Thoracic aorta (tissue), 2 donors: ENCODE measurements around the gene CD109. TPM values are rescaled to one million over a fixed set of nuclear protein-coding genes. Genes with fewer than 3 reads are reported as not detected.
A peak's percentile ranks its signal among the peaks of the same experiment; 100 is the strongest.
"Not testable (repeated sequence)": the region's sequence is repeated elsewhere in the genome, so short reads cannot be mapped to it uniquely, and the experiment has no call there.

Experiments
- ATAC-seq: fragments of 150-250 bp; one replicate; pipeline ENCODE4 v1.8.0; 2017; ENCODE audit warnings: low read depth; ENCODE audit not compliant: insufficient number of reproducible peaks, low FRiP score
- DNase-seq: peaks from one replicate; pipeline ENCODE4 v3.0.0-alpha.2; 2020; ENCODE audit warnings: low spot score
- H3K27ac ChIP-seq, 2 donors: fragments of 200-600 bp; sonication (generic); 1 replicate in 1 of 2; 2 replicates in 1 of 2; pipeline ENCODE4 v1.5.1; 2016; ENCODE audit warnings: mild to moderate bottlenecking in 2 of 2, moderate library complexity in 2 of 2
- H3K27me3 ChIP-seq: fragments of 200-600 bp; sonication (generic); replicated peaks from 2 replicates; pipeline ENCODE4 v1.6.0; 2016; ENCODE audit warnings: mild to moderate bottlenecking; ENCODE audit not compliant: insufficient read depth
- H3K36me3 ChIP-seq: fragments of 200-600 bp; sonication (generic); one replicate; pipeline ENCODE4 v1.5.1; 2016
- H3K4me1 ChIP-seq, 2 donors: fragments of 200-600 bp; sonication (generic); 1 replicate in 1 of 2; 2 replicates in 1 of 2; pipeline versions ENCODE4 v1.5.1 to v1.6.0; 2016; ENCODE audit warnings: low read depth in 2 of 2, mild to moderate bottlenecking in 1 of 2; ENCODE audit not compliant: control insufficient read depth in 1 of 2
- H3K4me3 ChIP-seq: fragments of 200-600 bp; sonication (generic); 2 replicates; pipeline ENCODE4 v1.5.1; 2016; ENCODE audit warnings: mild to moderate bottlenecking
- H3K9me3 ChIP-seq: fragments of 200-600 bp; sonication (generic); 2 replicates; pipeline ENCODE4 v1.5.1; 2016
- CTCF ChIP-seq: fragments of 200-600 bp; sonication (generic); IDR thresholded peaks from one replicate; pipeline ENCODE4 v1.5.1; 2019; ENCODE audit warnings: antibody characterized with exemption
- total RNA-seq, 2 donors: library from RNA; depleted of rRNA; stranded (reverse); fragments of >200 nt; gene quantifications; one replicate each; pipeline versions ENCODE4 v1.1.0 to v1.2.3, GENCODE V29; 2016

Gene CD109
- total RNA-seq, 2 donors from 2014 or later = 12.6 to 21.3 TPM

GRCh38 chr6:73830119-73830518 lies 134.1 kb downstream of the CD109 start:
- H3K27me3 ChIP-seq = no peaks in the 10 kb centered on the region
- DNase-seq (no peak), ATAC-seq (no peak)
- no peak for TF ChIP-seq CTCF
- H3K27ac ChIP-seq = no peak overlapping the region
- no peaks in the 10 kb centered on the region for H3K9me3 ChIP-seq
- H3K36me3 ChIP-seq = no peaks in the 10 kb centered on the region
- H3K4me3 ChIP-seq = no peak overlapping the region
- no peaks in the 10 kb centered on the region for H3K4me1 ChIP-seq

GRCh38 chr6:73832313-73832712 lies 136.3 kb downstream of the CD109 start:
- no peaks in the 10 kb centered on the region for H3K36me3 ChIP-seq
- no peak overlapping the region for H3K27ac ChIP-seq
- H3K9me3 ChIP-seq = no peaks in the 10 kb centered on the region
- TF ChIP-seq CTCF = no peak
- DNase-seq (no peak), ATAC-seq (no peak)
- no peaks in the 10 kb centered on the region for H3K27me3 ChIP-seq
- H3K4me3 ChIP-seq = no peak overlapping the region
- no peaks in the 10 kb centered on the region for H3K4me1 ChIP-seq

GRCh38 chr6:73844696-73845095 lies 148.7 kb downstream of the CD109 start:
- H3K9me3 ChIP-seq, H3K27me3 ChIP-seq, H3K36me3 ChIP-seq, H3K4me1 ChIP-seq, DNase-seq, ATAC-seq, H3K4me3 ChIP-seq, H3K27ac ChIP-seq: not testable (repeated sequence)

- H3K27me3 ChIP-seq, H3K4me1 ChIP-seq, H3K9me3 ChIP-seq: not testable (repeated sequence)
Measured at GRCh38 chr6:73851048-73851447, 155.0 kb downstream of the CD109 start.

GRCh38 chr6:73854998-73855718 lies 159.2 kb downstream of the CD109 start:
- no peak for DNase-seq

More at GRCh38 chr6:73851048-73851447, 155.0 kb downstream of the CD109 start:
- not testable (repeated sequence) for H3K36me3 ChIP-seq, ATAC-seq, H3K27ac ChIP-seq, H3K4me3 ChIP-seq, DNase-seq

More at GRCh38 chr6:73854998-73855718, 159.2 kb downstream of the CD109 start:
- H3K36me3 ChIP-seq = no peaks in the 10 kb centered on the region
- no peak overlapping the region for H3K27ac ChIP-seq
- ATAC-seq = peak; percentile 47
- H3K4me1 ChIP-seq = no peaks in the 10 kb centered on the region
- H3K27me3 ChIP-seq = no peaks in the 10 kb centered on the region
- peak overlapping the region; percentile 24 for H3K4me3 ChIP-seq
- no peaks in the 10 kb centered on the region for H3K9me3 ChIP-seq
- TF ChIP-seq CTCF = peak; percentile 63
